Measurements from ENCODE around the gene GARIN5A.

GRCh38 chr19:50458396-50459066 lies 18.1 kb downstream of the GARIN5A start:
- no peak for TF ChIP-seq CTCF (IDR thresholded peaks at IDR 0.05)
- TF ChIP-seq POLR2AphosphoS5 (IDR thresholded peaks at IDR 0.05), result no peak
